ENCODE measurements around the gene LPCAT1. TPM values are rescaled to one million over a fixed set of nuclear protein-coding genes. Genes with fewer than 3 reads are reported as not detected.
"Not testable (repeated sequence)": the region's sequence is repeated elsewhere in the genome, so short reads cannot be mapped to it uniquely, and the experiment has no call there.

Gene LPCAT1, protein sequence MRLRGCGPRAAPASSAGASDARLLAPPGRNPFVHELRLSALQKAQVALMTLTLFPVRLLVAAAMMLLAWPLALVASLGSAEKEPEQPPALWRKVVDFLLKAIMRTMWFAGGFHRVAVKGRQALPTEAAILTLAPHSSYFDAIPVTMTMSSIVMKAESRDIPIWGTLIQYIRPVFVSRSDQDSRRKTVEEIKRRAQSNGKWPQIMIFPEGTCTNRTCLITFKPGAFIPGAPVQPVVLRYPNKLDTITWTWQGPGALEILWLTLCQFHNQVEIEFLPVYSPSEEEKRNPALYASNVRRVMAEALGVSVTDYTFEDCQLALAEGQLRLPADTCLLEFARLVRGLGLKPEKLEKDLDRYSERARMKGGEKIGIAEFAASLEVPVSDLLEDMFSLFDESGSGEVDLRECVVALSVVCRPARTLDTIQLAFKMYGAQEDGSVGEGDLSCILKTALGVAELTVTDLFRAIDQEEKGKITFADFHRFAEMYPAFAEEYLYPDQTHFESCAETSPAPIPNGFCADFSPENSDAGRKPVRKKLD
- 10 to 100 TPM; 19.4 to 39.3 (median 21.4) TPM for total RNA-seq

DNA sequence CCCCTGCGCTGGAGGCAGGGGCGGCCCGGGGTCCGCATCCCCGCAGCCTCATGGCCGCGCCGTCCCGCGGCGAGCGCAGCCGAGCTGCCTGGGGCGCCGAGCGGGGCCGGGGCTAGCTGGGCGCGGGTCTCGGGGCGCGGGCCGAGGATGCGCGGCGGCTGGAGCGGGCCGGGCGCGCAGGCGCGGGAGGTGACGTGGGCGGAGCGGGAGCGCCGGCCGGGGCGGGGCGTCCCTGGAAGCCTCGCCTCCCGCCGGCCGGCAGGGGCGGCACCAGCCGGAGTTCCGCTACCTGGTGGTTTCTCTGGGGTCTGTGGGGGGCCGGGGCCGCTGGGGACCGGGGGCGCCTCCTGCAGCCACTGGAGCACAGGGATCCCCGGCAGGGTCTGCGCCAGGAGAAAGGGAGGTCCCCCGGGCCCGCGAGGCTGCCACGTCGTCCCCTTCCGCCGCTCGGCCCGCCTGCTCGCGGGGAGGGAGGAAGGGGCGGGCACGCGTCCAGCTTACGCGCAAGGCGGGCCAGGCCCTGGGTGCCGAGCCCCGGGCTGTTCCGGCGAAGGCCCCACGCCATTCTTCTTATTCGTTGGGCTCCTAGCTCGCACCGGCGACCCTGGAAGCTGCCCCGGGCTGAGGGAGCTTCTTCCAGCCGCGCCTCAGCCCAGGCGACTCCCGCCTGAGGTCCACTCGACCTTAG is at the start of gene LPCAT1:
TSS of gene LPCAT1 (minus strand) at position 168 of the 688 bp plus-strand sequence. CDS start at position 52, 116 bp downstream.
- Histone ChIP-seq H3K4me3 (peak within 1 kb of the TSS; percentile 77 to 99 (median 80)), H3K9me3 (no peaks in the 10 kb centered on the region), H3K4me1 (no peaks in the 10 kb centered on the region), H3K27me3 (no peaks in the 10 kb centered on the region), H3K36me3 (no peaks in the 10 kb centered on the region), H3K27ac (peak within 1 kb of the TSS; percentile 75 to 94)
- intact Hi-C loops (cut with DNase I; ENCODE audit: low total_unique reads): no loop called here
- TF ChIP-seq POLR2A (IDR thresholded peaks at IDR 0.05) (no peak), POLR2AphosphoS5 (IDR thresholded peaks at IDR 0.05) (no peak)
- TF ChIP-seq, protein P1, sequence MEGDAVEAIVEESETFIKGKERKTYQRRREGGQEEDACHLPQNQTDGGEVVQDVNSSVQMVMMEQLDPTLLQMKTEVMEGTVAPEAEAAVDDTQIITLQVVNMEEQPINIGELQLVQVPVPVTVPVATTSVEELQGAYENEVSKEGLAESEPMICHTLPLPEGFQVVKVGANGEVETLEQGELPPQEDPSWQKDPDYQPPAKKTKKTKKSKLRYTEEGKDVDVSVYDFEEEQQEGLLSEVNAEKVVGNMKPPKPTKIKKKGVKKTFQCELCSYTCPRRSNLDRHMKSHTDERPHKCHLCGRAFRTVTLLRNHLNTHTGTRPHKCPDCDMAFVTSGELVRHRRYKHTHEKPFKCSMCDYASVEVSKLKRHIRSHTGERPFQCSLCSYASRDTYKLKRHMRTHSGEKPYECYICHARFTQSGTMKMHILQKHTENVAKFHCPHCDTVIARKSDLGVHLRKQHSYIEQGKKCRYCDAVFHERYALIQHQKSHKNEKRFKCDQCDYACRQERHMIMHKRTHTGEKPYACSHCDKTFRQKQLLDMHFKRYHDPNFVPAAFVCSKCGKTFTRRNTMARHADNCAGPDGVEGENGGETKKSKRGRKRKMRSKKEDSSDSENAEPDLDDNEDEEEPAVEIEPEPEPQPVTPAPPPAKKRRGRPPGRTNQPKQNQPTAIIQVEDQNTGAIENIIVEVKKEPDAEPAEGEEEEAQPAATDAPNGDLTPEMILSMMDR (IDR thresholded peaks at IDR 0.05): no peak
- DNase-seq (ENCODE audit: low spot score in 2 of 2): peak in 1 of 2 donors; percentile 56

DNA sequence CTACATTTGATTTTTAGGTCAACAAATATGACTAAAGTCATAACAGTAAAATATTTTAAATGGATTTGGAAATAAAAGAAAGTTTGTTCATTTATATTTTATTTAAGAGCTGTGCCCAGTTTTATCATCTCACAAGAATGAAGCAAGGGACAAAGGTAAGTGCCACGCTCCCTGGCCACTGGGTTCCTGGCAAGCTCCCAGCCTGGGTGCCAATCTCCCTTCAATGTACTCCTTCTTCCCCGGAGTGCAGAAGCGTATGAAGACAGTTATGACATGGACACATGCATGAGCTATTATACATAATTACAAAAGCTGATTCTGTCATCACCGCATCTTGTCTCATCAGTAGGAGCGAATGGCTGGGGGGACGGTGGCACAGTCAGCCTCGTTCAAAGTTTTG is 48.1 kb upstream of the LPCAT1 start:
- DNase-seq (ENCODE audit: low spot score in 2 of 2); H3K4me3 ChIP-seq; H3K4me1 ChIP-seq; H3K27ac ChIP-seq; intact Hi-C loops (cut with DNase I; ENCODE audit: low total_unique reads); H3K9me3 ChIP-seq; H3K36me3 ChIP-seq; H3K27me3 ChIP-seq: not testable (repeated sequence)

DNA sequence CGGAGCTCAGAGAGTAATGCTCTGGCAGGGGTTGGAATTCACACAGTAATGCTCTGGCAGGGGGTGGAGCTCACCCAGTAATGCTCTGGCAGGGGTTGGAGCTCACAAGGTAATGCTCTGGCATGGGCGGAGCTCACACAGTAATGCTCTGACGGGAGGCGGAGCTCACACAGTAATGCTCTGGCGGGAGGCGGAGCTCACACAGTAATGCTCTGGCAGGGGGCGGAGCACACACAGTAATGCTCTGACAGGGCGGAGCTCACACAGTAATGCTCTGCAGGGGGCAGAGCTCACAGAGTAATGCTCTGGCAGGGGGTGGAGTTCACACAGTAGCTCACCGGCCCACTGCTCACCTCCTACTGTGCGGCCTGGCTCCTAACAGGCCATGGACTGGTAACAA is 47.2 kb upstream of the LPCAT1 start:
- Histone ChIP-seq H3K4me1 (no peaks in the 10 kb centered on the region), H3K27me3 (no peaks in the 10 kb centered on the region), H3K9me3 (no peaks in the 10 kb centered on the region), H3K36me3 (no peaks in the 10 kb centered on the region), H3K27ac (no peak overlapping the region), H3K4me3 (no peak overlapping the region)
- intact Hi-C loops (cut with DNase I; ENCODE audit: low total_unique reads): no loop called here
- no peak for TF ChIP-seq POLR2AphosphoS5 (IDR thresholded peaks at IDR 0.05)
- no peak for TF ChIP-seq POLR2A (IDR thresholded peaks at IDR 0.05)
- TF ChIP-seq, protein P1 (IDR thresholded peaks at IDR 0.05): no peak
- DNase-seq (ENCODE audit: low spot score in 2 of 2): no peak

DNA sequence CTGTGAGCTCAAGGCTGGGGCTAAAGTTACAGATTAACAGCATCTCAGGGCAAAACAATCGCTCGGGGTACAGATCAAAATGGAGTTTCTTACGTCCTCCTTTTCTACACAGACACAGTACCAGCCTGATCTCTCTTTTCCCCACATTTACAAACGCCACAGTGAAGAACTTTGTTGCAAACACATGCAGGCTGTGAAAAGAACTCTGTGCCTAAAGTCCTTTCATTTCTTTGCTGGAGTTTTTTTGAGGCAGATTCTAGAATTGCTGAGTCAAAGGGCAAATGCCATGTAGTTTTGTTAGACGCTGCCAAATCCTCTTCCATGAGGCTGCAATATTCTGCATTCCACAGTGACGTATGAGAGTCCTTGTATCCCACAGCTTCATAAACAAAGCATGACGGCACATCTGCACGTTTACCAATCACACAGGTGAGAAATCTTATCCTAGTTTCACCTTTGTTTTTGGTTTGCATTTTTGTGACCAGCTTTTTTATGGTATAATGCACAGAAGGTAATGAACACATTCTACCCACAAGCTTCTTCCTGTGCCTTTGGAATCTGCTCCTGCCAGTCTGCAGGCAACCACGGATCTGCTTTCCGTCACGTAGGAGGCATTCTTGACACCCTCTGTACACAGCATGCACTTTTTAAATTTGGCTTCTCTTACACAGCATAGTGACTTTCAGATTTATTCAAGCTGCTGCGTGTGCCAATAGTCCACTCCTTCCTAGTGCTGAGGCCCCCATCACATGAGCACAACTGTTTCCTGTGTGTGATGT is 44.6 kb upstream of the LPCAT1 start:
- H3K4me3 ChIP-seq: no peak overlapping the region
- no peak overlapping the region for H3K27ac ChIP-seq
- peaks cover 0 to 1% of the 10 kb centered on the region in 2 donors for H3K27me3 ChIP-seq
- TF ChIP-seq POLR2A (IDR thresholded peaks at IDR 0.05) (no peak), POLR2AphosphoS5 (IDR thresholded peaks at IDR 0.05) (no peak)
- TF ChIP-seq, protein P1 (IDR thresholded peaks at IDR 0.05): no peak
- no peak for DNase-seq (ENCODE audit: low spot score in 2 of 2)
- intact Hi-C loops (cut with DNase I; ENCODE audit: low total_unique reads): no loop called here
- H3K4me1 ChIP-seq: no peaks in the 10 kb centered on the region
- no peaks in the 10 kb centered on the region for H3K9me3 ChIP-seq
- H3K36me3 ChIP-seq: no peaks in the 10 kb centered on the region

DNA sequence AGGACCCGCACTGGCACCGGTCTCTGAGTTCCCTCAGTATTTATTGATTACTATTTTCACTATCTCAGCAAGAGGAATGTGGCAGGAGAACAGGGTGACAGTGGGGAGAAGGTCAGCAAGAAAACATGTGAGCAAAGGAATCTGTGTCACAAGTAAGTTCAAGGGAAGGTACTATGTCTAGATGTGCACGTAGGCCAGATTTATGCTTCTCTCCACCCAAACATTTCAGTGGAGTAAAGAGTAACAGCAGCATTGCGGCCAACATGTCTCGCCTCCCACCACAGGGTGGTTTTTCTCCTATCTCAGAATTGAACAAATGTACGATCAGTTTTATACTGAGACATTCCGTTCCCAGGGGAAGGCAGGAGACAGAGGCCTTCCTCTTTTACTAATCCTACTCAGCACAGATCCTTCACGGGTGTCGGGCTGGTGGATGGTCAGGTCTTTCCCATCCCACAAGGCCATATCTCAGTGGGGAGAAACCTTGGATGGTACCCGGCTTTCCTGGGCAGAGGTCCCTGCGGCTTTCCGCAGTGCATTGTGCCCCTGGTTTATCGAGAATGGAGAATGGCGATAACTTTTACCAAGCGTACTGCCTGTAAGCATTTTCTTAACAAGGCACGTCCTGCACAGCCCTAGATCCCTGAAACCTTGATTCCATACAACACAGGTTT is 43.9 kb upstream of the LPCAT1 start:
- DNase-seq (ENCODE audit: low spot score in 2 of 2); H3K9me3 ChIP-seq; H3K4me3 ChIP-seq; H3K27ac ChIP-seq; H3K36me3 ChIP-seq; H3K4me1 ChIP-seq; intact Hi-C loops (cut with DNase I; ENCODE audit: low total_unique reads); H3K27me3 ChIP-seq: not testable (repeated sequence)

Measured in breast epithelium (tissue), 4 donors.